Astrocyte of the cerebellum (primary cell): ENCODE measurements around the gene XYLT1.

Experiments
- DNase-seq: peaks from one replicate; pipeline ENCODE4 v3.0.0-alpha.2; 2011; ENCODE audit warnings: low read depth
- H3K4me3 ChIP-seq: 2 replicates; pipeline ENCODE4 v1.5.1; 2011; ENCODE audit warnings: mild to moderate bottlenecking, low read depth, low read length, moderate library complexity
- in situ Hi-C: cut with HindIII; loops from 2 replicates; pipeline ENCODE4 v1.10.0; 2017; ENCODE audit warnings: low sequenced_read_pairs
- TF ChIP-seq, protein P1 (sequence below): IDR thresholded peaks from 2 replicates; pipeline ENCODE4 v1.5.1; 2012; ENCODE audit warnings: low read length, low read depth, moderate library complexity, mild to moderate bottlenecking; ENCODE audit errors: missing control alignments

Gene XYLT1

DNA sequence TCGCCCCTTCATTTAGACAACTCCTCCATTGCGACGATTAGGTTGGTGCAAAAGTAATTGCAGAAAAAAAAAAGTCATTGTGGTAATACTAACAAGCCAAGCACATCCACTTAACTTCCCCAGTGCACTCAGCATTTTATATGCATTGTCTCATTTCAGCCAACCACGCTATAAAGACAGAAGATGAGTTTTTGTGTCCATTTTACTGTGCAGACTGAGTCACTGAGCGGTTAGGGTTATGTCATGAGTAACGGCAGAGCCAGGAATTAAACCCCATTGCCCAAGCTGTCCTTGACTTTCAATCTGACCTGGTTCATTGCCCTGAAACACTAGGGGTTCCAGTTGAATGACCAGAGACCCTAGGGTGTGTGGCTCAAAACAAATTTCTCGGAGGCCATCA lies 218.7 kb downstream of the XYLT1 start:
- H3K4me3 ChIP-seq: no peak overlapping the region
- DNase-seq: no peak
- TF ChIP-seq, protein P1, sequence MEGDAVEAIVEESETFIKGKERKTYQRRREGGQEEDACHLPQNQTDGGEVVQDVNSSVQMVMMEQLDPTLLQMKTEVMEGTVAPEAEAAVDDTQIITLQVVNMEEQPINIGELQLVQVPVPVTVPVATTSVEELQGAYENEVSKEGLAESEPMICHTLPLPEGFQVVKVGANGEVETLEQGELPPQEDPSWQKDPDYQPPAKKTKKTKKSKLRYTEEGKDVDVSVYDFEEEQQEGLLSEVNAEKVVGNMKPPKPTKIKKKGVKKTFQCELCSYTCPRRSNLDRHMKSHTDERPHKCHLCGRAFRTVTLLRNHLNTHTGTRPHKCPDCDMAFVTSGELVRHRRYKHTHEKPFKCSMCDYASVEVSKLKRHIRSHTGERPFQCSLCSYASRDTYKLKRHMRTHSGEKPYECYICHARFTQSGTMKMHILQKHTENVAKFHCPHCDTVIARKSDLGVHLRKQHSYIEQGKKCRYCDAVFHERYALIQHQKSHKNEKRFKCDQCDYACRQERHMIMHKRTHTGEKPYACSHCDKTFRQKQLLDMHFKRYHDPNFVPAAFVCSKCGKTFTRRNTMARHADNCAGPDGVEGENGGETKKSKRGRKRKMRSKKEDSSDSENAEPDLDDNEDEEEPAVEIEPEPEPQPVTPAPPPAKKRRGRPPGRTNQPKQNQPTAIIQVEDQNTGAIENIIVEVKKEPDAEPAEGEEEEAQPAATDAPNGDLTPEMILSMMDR: no peak
- in situ Hi-C loops: no loop called here

DNA sequence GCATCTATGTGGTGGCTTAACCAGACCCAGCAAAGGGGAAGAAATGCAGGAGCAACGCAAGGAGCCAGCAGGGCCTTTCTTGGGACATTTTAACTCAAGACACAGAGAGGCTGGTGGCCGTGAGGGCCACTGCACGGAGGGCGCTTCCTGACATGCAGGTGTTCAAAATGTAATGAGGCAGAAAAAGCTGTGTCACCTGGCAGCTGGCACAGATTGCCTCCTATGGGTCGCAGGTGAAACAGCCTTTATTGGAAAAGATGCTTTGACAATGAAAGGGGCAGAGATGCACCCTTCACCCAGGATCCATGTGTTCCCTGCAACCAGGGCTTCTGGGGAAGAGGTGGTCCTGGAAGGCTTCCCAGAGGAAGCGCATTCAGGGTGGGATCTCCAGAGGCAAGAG lies 219.3 kb downstream of the XYLT1 start:
- H3K4me3 ChIP-seq: no peak overlapping the region
- in situ Hi-C loops: no loop called here
- no peak for DNase-seq
- TF ChIP-seq, protein P1: no peak

DNA sequence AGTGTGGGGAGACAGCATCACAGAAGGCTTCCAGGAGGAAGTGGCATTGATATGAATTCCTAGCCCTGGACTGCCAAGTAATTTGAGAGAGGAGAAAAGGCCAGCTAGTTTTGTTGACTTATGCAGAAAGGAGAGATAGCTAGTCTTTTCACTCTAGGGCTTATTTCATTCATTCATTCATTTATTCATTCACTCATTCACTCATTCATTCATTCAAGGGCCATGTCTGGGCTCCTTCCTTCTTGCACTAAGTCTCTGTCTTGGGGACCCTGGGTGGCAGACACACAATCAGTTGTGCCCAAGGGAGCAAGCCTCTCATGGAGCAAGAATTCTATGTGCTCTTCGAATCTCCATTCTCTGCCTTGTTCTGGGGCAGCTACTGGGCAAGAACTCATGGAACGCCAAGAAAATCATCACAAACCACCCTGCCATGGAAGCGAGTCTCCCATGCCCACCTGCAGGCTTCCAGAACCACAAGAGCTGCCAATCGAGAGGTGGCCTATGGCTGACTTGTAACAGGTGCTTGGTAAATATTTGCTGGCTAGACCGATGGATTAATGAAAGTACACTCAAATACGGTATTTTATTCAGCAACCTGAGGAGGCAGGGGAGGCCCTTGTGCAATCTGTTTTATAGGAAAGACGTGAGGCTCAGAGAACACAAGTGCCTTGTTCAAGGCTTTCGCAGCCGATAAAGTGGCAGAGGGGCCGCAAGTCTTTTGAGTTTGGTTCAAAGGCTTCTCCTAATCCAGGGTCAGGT lies 223.6 kb downstream of the XYLT1 start:
- no peak overlapping the region for H3K4me3 ChIP-seq
- in situ Hi-C loops: no loop called here
- DNase-seq: no peak
- TF ChIP-seq, protein P1: no peak

DNA sequence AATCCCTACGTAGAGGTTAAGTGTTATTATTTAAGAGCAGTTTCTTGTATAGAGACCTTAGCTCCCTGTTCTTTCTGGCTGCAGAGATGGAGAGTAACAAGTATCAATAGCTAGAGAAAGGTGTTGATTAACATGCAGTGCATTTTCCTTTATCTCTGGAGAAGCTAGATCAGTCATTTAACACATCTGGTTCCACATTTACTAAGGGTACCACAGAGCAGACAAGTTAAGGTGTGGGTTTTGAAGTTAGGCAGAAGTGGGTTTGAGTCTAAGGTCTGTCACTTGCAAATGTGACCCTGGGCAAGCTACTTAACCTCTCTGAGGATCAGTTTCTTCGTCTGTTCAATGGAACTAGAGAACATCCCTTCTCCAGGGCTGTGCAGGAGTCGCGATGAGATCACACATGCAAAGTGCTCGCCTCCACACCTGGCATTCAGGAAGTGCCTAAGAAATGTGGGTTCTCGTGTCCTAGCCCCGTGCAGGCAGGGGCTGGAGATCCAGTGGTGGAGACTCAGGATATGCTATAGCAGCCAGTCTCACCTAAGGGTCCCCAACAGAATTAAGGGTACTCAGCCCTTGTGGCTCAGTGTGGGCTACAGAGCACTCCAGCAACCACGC lies 224.4 kb downstream of the XYLT1 start:
- TF ChIP-seq, protein P1: no peak
- no peak overlapping the region for H3K4me3 ChIP-seq
- no peak for DNase-seq
- in situ Hi-C loops: no loop called here

DNA sequence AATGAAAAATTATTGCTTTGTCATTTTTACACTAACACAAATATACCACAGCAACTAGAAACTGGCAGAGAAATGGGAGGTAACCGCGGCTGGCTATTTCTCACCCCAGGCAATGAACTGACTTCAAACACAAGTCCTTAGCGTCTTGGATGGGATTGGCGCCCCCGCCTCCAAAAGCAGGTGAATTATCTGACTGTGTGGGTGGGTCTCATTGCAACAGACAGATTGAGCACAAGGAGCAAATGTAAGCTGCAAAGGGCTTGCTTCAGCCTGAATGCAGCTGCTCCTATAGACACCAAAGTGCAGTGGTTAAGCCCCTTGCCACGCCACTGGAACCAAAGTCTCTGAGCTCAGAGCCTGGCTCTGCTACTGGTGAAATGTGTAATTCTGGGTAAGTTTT lies 225.0 kb downstream of the XYLT1 start:
- H3K4me3 ChIP-seq: no peak overlapping the region
- TF ChIP-seq, protein P1: no peak
- DNase-seq: no peak
- in situ Hi-C loops: no loop called here

DNA sequence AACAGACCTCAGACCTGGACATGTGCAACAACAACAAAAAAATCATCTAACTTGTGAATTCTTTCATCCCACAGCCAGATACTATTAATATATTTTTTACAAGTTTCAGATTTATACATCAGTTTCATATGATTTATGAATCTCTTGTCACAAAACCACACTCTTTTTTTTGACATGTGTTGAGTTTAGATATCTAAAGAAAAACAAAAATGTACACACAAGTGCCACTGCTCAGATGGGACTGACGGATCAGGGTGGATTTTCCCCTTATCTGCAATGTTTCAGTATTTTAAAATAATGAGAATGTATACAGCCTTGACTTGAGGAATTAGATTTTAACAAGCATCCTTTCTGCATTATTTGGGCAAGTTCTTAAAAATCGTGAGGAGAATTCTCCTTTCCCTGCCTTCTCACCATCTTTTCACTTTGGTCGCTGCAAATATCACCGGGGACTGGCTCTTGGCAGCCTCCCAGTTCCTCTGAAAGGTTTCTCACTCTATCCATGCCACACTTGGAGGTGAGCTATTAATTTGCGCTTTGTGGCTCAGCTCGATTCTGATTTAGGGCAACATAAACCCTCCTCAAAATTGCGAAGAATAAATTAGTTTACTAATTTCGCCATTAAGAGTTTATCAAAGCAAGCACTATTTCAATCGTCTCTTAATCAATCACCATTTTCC lies 225.7 kb downstream of the XYLT1 start:
- in situ Hi-C loops: no loop called here
- TF ChIP-seq, protein P1: no peak
- no peak overlapping the region for H3K4me3 ChIP-seq
- DNase-seq: no peak
